ENCODE results near the gene PUSL1.

DNA sequence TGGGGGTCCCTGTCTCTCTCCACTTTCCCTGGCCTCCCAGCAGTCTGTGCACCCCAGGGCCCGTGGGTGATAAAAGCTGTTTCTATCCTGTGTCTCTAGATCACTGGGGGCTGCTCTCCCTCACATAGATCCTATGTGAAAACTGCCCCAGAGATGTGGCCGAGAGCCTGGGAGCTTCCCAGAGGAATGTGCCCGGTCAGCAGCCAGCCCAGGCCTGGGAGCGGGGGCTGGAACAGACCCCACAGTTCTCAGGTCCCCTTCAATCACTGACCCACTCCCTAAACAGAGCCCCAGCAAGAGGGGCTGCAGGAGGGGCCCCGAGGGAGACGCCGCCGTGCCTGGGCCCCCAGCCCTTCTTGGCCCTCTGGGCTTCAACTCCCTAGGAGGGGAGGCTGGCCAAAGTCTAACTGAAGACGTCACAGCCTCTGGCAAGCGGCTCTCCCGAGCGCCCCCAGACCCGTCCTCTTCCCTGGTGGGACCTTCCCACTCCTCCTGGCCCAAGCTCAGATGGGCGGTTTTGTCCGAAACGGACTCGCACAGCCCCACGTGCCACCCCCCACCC lies 49.6 kb downstream of the PUSL1 start:
- TF ChIP-seq, protein P1, sequence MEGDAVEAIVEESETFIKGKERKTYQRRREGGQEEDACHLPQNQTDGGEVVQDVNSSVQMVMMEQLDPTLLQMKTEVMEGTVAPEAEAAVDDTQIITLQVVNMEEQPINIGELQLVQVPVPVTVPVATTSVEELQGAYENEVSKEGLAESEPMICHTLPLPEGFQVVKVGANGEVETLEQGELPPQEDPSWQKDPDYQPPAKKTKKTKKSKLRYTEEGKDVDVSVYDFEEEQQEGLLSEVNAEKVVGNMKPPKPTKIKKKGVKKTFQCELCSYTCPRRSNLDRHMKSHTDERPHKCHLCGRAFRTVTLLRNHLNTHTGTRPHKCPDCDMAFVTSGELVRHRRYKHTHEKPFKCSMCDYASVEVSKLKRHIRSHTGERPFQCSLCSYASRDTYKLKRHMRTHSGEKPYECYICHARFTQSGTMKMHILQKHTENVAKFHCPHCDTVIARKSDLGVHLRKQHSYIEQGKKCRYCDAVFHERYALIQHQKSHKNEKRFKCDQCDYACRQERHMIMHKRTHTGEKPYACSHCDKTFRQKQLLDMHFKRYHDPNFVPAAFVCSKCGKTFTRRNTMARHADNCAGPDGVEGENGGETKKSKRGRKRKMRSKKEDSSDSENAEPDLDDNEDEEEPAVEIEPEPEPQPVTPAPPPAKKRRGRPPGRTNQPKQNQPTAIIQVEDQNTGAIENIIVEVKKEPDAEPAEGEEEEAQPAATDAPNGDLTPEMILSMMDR (IDR thresholded peaks at IDR 0.05), result no peak
- no peak for TF ChIP-seq POLR2A (IDR thresholded peaks at IDR 0.05)
